ENCODE measurements around the gene PARVB.

Gene PARVB

DNA sequence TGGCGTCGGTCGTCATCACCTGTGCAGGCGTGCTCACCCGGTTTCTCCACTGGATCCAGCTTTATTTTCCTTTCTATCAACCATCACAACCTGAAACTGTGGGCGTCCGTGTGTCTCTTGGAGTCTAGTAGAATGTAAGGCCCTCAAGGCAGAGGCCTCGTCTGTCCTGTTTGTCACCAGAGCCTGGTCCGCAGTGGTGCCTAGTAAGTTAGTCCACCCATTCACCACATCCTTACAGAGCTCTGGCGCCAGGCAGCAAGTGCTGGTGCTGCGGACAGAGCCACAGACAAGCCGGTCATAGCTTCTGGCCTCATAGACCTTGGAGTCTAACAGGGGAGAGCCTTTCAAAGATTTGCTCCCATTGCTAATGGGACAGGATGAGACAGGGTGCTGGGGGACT is 92.2 kb downstream of the PARVB start:
- no peaks in the 10 kb centered on the region for H3K4me1 ChIP-seq (ENCODE audit: control insufficient read depth in 1 of 2, insufficient read depth in 1 of 2, low read depth in 1 of 2, low read length in 1 of 2)
- H3K9me3 ChIP-seq = no peaks in the 10 kb centered on the region
- no peak overlapping the region for H3K27ac ChIP-seq
- H3K27me3 ChIP-seq = no peaks in the 10 kb centered on the region
- TF ChIP-seq, protein P1, sequence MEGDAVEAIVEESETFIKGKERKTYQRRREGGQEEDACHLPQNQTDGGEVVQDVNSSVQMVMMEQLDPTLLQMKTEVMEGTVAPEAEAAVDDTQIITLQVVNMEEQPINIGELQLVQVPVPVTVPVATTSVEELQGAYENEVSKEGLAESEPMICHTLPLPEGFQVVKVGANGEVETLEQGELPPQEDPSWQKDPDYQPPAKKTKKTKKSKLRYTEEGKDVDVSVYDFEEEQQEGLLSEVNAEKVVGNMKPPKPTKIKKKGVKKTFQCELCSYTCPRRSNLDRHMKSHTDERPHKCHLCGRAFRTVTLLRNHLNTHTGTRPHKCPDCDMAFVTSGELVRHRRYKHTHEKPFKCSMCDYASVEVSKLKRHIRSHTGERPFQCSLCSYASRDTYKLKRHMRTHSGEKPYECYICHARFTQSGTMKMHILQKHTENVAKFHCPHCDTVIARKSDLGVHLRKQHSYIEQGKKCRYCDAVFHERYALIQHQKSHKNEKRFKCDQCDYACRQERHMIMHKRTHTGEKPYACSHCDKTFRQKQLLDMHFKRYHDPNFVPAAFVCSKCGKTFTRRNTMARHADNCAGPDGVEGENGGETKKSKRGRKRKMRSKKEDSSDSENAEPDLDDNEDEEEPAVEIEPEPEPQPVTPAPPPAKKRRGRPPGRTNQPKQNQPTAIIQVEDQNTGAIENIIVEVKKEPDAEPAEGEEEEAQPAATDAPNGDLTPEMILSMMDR (IDR thresholded peaks at IDR 0.05) = no peak
- no peak overlapping the region for H3K4me3 ChIP-seq (ENCODE audit: low read depth in 1 of 2, low read length in 1 of 2)
- no peaks in the 10 kb centered on the region for H3K36me3 ChIP-seq

DNA sequence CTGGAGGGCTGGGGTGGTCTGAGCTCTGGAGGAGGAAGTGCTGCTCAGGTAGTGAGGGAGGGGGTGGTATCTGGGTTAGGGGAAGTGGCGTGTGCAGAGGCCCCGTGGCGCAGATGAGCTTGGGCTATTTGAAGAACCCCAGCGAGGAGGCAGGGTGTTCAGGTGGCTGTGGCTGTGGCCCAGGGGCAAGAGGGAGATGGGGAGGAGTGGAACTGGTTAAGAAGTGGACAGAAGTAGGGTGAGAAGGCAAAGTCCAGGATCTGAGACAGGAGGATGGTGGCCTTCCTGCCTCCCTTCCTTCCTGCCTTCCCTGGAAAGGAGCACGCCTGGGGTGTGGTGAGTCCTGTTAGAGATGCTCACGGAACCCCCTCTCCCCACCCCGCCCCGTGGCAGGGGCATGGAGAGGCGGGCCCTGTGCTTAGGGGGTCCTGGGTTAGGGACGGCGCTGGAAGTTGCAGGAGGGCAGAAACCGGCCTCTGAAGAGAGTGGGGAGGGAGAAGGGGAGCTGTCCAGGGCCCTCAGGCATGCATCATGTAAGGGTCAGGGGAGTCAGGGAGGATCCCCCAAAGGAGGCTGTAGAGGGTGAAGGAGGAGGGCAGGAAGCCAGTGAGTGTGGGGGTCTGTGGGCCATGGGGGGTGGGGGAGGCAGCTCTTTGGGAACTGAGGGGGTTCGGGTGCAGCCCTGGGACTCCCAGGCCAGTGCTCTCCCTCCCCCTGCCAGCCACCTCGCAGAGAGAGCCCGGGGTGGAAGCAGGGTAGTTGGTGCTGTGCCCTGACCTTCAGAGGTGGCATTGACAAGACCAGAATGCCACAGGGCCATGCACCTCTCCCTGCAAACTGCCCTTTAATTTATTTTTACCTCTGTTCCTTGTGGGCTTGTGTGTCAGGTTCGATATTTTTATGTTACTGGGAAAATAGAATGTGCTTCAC is 92.9 kb downstream of the PARVB start:
- H3K27me3 ChIP-seq = no peaks in the 10 kb centered on the region
- H3K36me3 ChIP-seq = no peaks in the 10 kb centered on the region
- no peaks in the 10 kb centered on the region for H3K4me1 ChIP-seq (ENCODE audit: control insufficient read depth in 1 of 2, insufficient read depth in 1 of 2, low read depth in 1 of 2, low read length in 1 of 2)
- TF ChIP-seq, protein P1 (IDR thresholded peaks at IDR 0.05) = no peak
- H3K27ac ChIP-seq = no peak overlapping the region
- no peak overlapping the region for H3K4me3 ChIP-seq (ENCODE audit: low read depth in 1 of 2, low read length in 1 of 2)
- no peaks in the 10 kb centered on the region for H3K9me3 ChIP-seq

DNA sequence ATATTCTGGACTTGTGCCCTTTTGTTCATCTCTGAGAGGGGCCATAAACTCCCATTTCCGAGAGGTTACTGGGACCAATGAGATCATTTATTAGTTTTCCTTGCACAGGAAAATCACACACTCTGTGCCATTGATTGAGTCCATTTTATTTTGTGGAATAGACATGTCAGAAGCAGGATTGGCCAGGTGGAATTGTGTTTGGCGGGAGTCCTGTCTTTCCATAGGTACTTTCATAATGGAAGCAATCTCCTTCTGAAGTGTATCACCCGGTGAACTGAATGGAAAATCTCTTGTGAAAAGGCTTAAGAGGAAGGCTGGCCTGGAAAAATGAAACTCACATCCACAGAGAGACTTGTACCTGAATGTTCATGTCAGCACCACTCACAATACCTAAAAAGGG is 93.6 kb downstream of the PARVB start:
- Histone ChIP-seq H3K36me3 (no peaks in the 10 kb centered on the region), H3K9me3 (no peaks in the 10 kb centered on the region)

DNA sequence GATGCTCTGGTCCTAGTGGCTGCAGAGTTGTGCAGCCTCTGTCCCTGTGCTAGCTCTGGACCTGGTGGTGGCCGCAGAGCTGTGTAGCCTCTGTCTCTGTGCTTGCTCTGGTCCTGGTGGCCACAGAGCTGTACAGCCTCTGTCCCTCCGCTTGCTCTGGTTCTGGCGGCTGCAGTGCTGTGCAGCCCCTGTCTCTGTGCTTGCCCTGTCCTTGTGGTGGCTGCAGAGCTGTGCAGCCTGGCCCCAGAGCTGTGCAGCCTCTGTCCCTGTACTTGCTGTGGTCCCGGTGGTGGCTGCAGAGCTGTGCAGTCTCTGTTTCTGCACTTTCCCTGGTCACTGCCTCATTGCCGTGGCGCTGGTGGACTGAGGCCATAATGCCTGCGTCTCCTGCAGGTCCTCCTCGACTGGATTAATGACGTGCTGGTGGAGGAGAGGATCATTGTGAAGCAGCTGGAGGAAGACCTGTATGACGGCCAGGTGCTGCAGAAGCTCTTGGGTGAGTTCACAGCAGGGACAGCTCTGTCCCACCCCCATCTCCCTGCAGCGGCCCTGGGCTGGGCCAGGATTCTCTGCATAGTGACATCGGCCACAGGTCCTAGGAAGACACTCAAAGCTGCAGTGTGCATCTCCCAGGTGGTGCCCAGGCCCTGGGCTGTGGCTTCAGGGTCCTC is 94.7 kb downstream of the PARVB start:
- Histone ChIP-seq H3K27ac (no peak overlapping the region), H3K9me3 (no peaks in the 10 kb centered on the region), H3K4me1 (ENCODE audit: control insufficient read depth in 1 of 2, insufficient read depth in 1 of 2, low read depth in 1 of 2, low read length in 1 of 2) (no peaks in the 10 kb centered on the region), H3K27me3 (no peaks in the 10 kb centered on the region), H3K36me3 (no peaks in the 10 kb centered on the region), H3K4me3 (ENCODE audit: low read depth in 1 of 2, low read length in 1 of 2) (no peak overlapping the region)
- TF ChIP-seq, protein P1 (IDR thresholded peaks at IDR 0.05) = no peak

More for the DNA sequence above, 93.6 kb downstream of the PARVB start:
- TF ChIP-seq, protein P1 (IDR thresholded peaks at IDR 0.05) = no peak
- H3K4me1 ChIP-seq (ENCODE audit: control insufficient read depth in 1 of 2, insufficient read depth in 1 of 2, low read depth in 1 of 2, low read length in 1 of 2) = no peaks in the 10 kb centered on the region
- no peak overlapping the region for H3K27ac ChIP-seq
- no peaks in the 10 kb centered on the region for H3K27me3 ChIP-seq
- no peak overlapping the region for H3K4me3 ChIP-seq (ENCODE audit: low read depth in 1 of 2, low read length in 1 of 2)

DNA sequence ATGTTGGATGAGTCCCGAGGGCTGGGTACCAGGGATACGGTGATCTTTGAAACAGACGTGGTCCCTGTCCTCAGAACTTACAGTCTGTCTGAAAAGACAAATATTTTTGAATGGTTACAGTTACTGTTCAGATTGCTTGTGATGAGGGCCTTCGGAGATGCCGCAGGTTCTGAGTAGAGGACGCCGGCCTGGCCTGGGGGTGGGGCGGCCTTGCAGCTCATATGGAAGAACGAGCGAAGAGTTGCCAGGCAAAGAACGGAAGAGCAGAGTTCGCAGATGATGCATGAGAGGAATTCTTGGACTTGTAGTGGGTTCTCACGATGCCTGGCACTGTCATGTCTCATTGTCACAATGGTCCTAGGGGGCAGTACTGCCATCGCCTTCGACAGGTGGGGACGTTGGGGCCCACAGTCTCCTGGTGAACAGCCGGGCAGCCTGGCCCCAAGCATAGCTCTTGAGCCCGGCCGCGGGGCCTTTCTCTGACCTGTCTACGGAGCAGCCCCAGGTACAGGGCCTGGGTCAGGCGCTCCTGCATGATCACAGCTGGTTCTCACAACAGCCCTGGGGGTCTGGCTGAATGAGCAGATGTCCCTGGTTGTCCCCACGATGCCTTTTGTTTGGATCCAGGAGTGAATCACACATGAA is 95.7 kb downstream of the PARVB start:
- Histone ChIP-seq H3K27ac (no peak overlapping the region), H3K27me3 (no peaks in the 10 kb centered on the region), H3K4me1 (ENCODE audit: control insufficient read depth in 1 of 2, insufficient read depth in 1 of 2, low read depth in 1 of 2, low read length in 1 of 2) (no peaks in the 10 kb centered on the region), H3K36me3 (no peaks in the 10 kb centered on the region), H3K4me3 (ENCODE audit: low read depth in 1 of 2, low read length in 1 of 2) (no peak overlapping the region), H3K9me3 (no peaks in the 10 kb centered on the region)
- TF ChIP-seq, protein P1 (IDR thresholded peaks at IDR 0.05) = no peak

All from neutrophil (primary cell).